Progenitor cell of endocrine pancreas (in vitro differentiated cells): ENCODE data around the gene MRPL24. TPM values are rescaled to one million over a fixed set of nuclear protein-coding genes. Genes with fewer than 3 reads are reported as not detected.

Experiments used
- DNase-seq: peaks from one replicate; pipeline ENCODE4 v3.0.0; 2021; ENCODE audit warnings: low spot score; ENCODE audit not compliant: unreplicated experiment
- H3K27ac Mint-ChIP-seq: 2 replicates; pipeline ENCODE4 v1.8.0; 2021; ENCODE audit warnings: mild to moderate bottlenecking, moderate library complexity, mixed read lengths
- H3K27me3 Mint-ChIP-seq: 2 replicates; pipeline ENCODE4 v1.8.0; 2021; ENCODE audit warnings: mixed read lengths
- H3K36me3 Mint-ChIP-seq: 2 replicates; pipeline ENCODE4 v1.8.0; 2022; ENCODE audit warnings: mixed read lengths; ENCODE audit not compliant: insufficient read depth
- H3K4me1 Mint-ChIP-seq: 2 replicates; pipeline ENCODE4 v1.8.0; 2021; ENCODE audit warnings: low read depth, mixed read lengths
- H3K4me3 Mint-ChIP-seq: 2 replicates; pipeline ENCODE4 v1.8.0; 2021; ENCODE audit warnings: low read depth, mild to moderate bottlenecking, moderate library complexity, mixed read lengths
- H3K9me3 Mint-ChIP-seq: 2 replicates; pipeline ENCODE4 v1.8.0; 2021; ENCODE audit warnings: low read depth, mixed read lengths
- total RNA-seq: library from RNA; stranded (reverse); gene quantifications from 2 replicates; pipeline ENCODE4 v1.2.1, GENCODE V29; 2021
- TF ChIP-seq, protein P1 (sequence below): fragments of 200-600 bp; sonication (generic); IDR thresholded peaks from one replicate; pipeline ENCODE4 v1.5.0; 2021; ENCODE audit warnings: antibody characterized with exemption, mild to moderate bottlenecking; ENCODE audit not compliant: unreplicated experiment

Gene MRPL24
- total RNA-seq, 1 donor from 2014 or later: 43.2 TPM

- Mint-ChIP-seq H3K4me3 (no peak overlapping the region), H3K27me3 (no peaks in the 10 kb centered on the region), H3K36me3 (peaks cover 7% of the 10 kb centered on the region), H3K4me1 (peaks cover 14% of the 10 kb centered on the region), H3K9me3 (no peaks in the 10 kb centered on the region), H3K27ac (no peak overlapping the region)
- no peak for DNase-seq
- TF ChIP-seq, protein P1, sequence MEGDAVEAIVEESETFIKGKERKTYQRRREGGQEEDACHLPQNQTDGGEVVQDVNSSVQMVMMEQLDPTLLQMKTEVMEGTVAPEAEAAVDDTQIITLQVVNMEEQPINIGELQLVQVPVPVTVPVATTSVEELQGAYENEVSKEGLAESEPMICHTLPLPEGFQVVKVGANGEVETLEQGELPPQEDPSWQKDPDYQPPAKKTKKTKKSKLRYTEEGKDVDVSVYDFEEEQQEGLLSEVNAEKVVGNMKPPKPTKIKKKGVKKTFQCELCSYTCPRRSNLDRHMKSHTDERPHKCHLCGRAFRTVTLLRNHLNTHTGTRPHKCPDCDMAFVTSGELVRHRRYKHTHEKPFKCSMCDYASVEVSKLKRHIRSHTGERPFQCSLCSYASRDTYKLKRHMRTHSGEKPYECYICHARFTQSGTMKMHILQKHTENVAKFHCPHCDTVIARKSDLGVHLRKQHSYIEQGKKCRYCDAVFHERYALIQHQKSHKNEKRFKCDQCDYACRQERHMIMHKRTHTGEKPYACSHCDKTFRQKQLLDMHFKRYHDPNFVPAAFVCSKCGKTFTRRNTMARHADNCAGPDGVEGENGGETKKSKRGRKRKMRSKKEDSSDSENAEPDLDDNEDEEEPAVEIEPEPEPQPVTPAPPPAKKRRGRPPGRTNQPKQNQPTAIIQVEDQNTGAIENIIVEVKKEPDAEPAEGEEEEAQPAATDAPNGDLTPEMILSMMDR: no peak
Observed at GRCh38 chr1:156738407-156738806, 2.5 kb downstream of the MRPL24 start.

GRCh38 chr1:156733989-156734584 lies 6.8 kb downstream of the MRPL24 start:
- no peaks in the 10 kb centered on the region for H3K9me3 Mint-ChIP-seq
- H3K4me1 Mint-ChIP-seq: peaks cover 7% of the 10 kb centered on the region
- no peak overlapping the region for H3K4me3 Mint-ChIP-seq
- peaks cover 5% of the 10 kb centered on the region for H3K36me3 Mint-ChIP-seq
- H3K27ac Mint-ChIP-seq: no peak overlapping the region
- no peaks in the 10 kb centered on the region for H3K27me3 Mint-ChIP-seq
- DNase-seq: no peak
- TF ChIP-seq, protein P1: no peak

- Mint-ChIP-seq H3K27me3 (no peaks in the 10 kb centered on the region), H3K9me3 (no peaks in the 10 kb centered on the region), H3K4me1 (peaks cover 7% of the 10 kb centered on the region), H3K4me3 (no peak within 1 kb of the TSS), H3K36me3 (peaks cover 5% of the 10 kb centered on the region), H3K27ac (peak within 1 kb of the TSS; percentile 98)
- peak; percentile 78 for DNase-seq
- TF ChIP-seq, protein P1: no peak
Observed at GRCh38 chr1:156728599-156729462, 12.1 kb downstream of the MRPL24 start, which contains the start of gene ISG20L2. TSS of gene ISG20L2 (minus strand) at chr1:156728766. CDS start at chr1:156727652, 1,114 bp downstream.

DNA sequence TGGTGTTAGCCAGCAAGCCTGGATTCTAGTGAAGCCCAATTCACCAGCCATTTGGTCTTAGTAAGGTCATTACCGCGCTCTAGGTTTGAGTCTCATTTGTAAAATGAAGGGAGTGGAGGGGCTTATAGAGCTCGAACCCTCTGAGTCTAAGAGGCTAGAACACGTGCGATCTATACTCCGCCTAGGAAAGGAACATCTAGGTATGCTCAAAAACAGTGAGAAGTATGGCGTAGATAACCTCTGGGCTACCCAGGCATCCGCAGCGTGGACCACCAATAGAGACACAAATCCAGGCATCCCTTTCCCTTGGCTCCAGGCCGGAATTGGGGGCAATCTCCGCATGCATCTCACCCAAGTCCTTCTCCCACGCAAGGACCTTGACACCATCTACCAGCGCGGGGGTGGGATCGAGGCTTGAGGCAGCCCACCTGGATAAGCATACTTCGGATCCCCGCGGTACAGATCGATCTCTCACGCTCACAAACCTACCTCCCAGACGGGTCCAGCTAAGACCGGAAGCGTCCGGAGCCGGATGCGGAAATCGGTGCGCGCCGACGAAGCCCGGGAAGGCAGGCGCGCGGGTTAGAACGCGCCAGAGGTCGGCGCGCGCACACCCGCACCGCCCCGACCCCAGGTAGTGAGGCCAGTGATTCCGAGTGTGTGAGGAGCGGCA lies 12.8 kb downstream of the MRPL24 start, which contains the start of gene METTL25B:
METTL25B (plus strand) TSS at position 544 of the 673 bp plus-strand sequence. CDS start 636 bp downstream, outside the sequence.
- peak; percentile 67 for DNase-seq
- peak within 1 kb of the TSS; percentile 98 for H3K27ac Mint-ChIP-seq
- H3K36me3 Mint-ChIP-seq: peaks cover 11% of the 10 kb centered on the region
- H3K4me3 Mint-ChIP-seq: no peak within 1 kb of the TSS
- no peaks in the 10 kb centered on the region for H3K27me3 Mint-ChIP-seq
- TF ChIP-seq, protein P1: no peak
- H3K9me3 Mint-ChIP-seq: no peaks in the 10 kb centered on the region
- peaks cover 7% of the 10 kb centered on the region for H3K4me1 Mint-ChIP-seq

DNA sequence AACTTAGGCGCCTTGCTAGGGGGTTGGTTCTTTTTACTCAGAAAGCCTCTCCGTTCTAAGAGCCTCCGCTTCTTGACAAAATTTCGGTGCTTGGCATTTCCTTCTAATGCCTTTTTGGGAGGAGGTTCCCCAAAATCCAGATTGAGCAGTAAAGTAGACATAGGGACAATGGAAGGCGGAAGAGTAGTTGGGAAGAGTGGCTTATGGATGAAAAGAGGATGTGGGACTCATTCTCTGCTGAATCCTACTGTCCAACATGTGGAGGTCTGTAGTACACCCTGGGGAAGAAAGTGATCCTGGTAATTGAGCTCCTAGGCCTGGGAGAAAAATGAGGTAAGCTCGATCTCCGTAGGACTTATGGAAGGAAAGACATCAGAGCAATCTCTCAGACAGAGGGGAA lies 13.4 kb downstream of the MRPL24 start:
- Mint-ChIP-seq H3K36me3 (peaks cover 10% of the 10 kb centered on the region), H3K4me1 (peaks cover 7% of the 10 kb centered on the region), H3K27ac (peak overlapping the region; percentile 98), H3K27me3 (no peaks in the 10 kb centered on the region), H3K4me3 (no peak overlapping the region), H3K9me3 (no peaks in the 10 kb centered on the region)
- DNase-seq: no peak
- TF ChIP-seq, protein P1: no peak
